Mesothelial cell of epicardium (in vitro differentiated cells): ENCODE results near the gene ITGA4. TPM values are rescaled to one million over a fixed set of nuclear protein-coding genes. Genes with fewer than 3 reads are reported as not detected.
A peak's percentile ranks its signal among the peaks of the same experiment; 100 is the strongest.

Experiments
- DNase-seq, 2 experiments: peaks; one replicate each; pipeline ENCODE4 v3.0.0; 2021; ENCODE audit warnings: low spot score in 2 of 2; ENCODE audit not compliant: unreplicated experiment in 2 of 2
- H3K27ac Mint-ChIP-seq: 2 replicates; pipeline ENCODE4 v1.8.0; 2021; ENCODE audit warnings: mixed read lengths
- H3K27me3 Mint-ChIP-seq: 2 replicates; pipeline ENCODE4 v1.8.0; 2021; ENCODE audit warnings: low read depth, mixed read lengths
- H3K36me3 Mint-ChIP-seq: 2 replicates; pipeline ENCODE4 v1.8.0; 2021; ENCODE audit warnings: mixed read lengths
- H3K4me1 Mint-ChIP-seq: 2 replicates; pipeline ENCODE4 v1.8.0; 2021; ENCODE audit warnings: mixed read lengths
- H3K4me3 Mint-ChIP-seq: 2 replicates; pipeline ENCODE4 v1.8.0; 2021; ENCODE audit warnings: mild to moderate bottlenecking, moderate library complexity, mixed read lengths
- H3K9me3 Mint-ChIP-seq: 2 replicates; pipeline ENCODE4 v1.8.0; 2021; ENCODE audit warnings: mixed read lengths
- CTCF ChIP-seq: fragments of 200-600 bp; sonication (generic); IDR thresholded peaks from one replicate; pipeline ENCODE4 v1.5.0; 2021; ENCODE audit warnings: antibody characterized with exemption; ENCODE audit not compliant: unreplicated experiment
- total RNA-seq: library from RNA; stranded (reverse); gene quantifications from 3 replicates; pipeline ENCODE4 v1.2.1, GENCODE V29; 2021

The ITGA4 gene
- total RNA-seq, 1 donor from 2014 or later: 2.3 TPM

- no peak overlapping the region for H3K4me3 Mint-ChIP-seq
- H3K4me1 Mint-ChIP-seq: no peaks in the 10 kb centered on the region
- TF ChIP-seq CTCF: no peak
- no peak for DNase-seq
- no peaks in the 10 kb centered on the region for H3K9me3 Mint-ChIP-seq
- no peaks in the 10 kb centered on the region for H3K36me3 Mint-ChIP-seq
- no peak overlapping the region for H3K27ac Mint-ChIP-seq
- H3K27me3 Mint-ChIP-seq: peaks cover 5% of the 10 kb centered on the region
These were observed 113.9 kb downstream of the ITGA4 start for GRCh38 chr2:181570833-181571661.

- Mint-ChIP-seq H3K4me1 (no peaks in the 10 kb centered on the region), H3K27ac (no peak overlapping the region), H3K27me3 (peaks cover 5% of the 10 kb centered on the region), H3K9me3 (no peaks in the 10 kb centered on the region), H3K36me3 (no peaks in the 10 kb centered on the region), H3K4me3 (no peak overlapping the region)
- no peak for DNase-seq
- TF ChIP-seq CTCF: peak; percentile 34
These were observed 116.1 kb downstream of the ITGA4 start for GRCh38 chr2:181573140-181573736.

- no peak for DNase-seq
- Mint-ChIP-seq H3K27ac (no peak overlapping the region), H3K36me3 (no peaks in the 10 kb centered on the region), H3K9me3 (no peaks in the 10 kb centered on the region), H3K4me1 (no peaks in the 10 kb centered on the region), H3K4me3 (no peak overlapping the region), H3K27me3 (peaks cover 3% of the 10 kb centered on the region)
- TF ChIP-seq CTCF: no peak
These were observed 117.1 kb downstream of the ITGA4 start for GRCh38 chr2:181574321-181574720.

- Mint-ChIP-seq H3K9me3 (no peaks in the 10 kb centered on the region), H3K36me3 (no peaks in the 10 kb centered on the region), H3K4me1 (no peaks in the 10 kb centered on the region), H3K27me3 (peaks cover 8% of the 10 kb centered on the region), H3K27ac (no peak overlapping the region), H3K4me3 (no peak overlapping the region)
- no peak for DNase-seq
- TF ChIP-seq CTCF: no peak
These were observed 118.0 kb downstream of the ITGA4 start for GRCh38 chr2:181575024-181575649.

- TF ChIP-seq CTCF: no peak
- H3K4me3 Mint-ChIP-seq: no peak overlapping the region
- H3K9me3 Mint-ChIP-seq: no peaks in the 10 kb centered on the region
- H3K4me1 Mint-ChIP-seq: no peaks in the 10 kb centered on the region
- no peaks in the 10 kb centered on the region for H3K36me3 Mint-ChIP-seq
- no peak overlapping the region for H3K27ac Mint-ChIP-seq
- no peak for DNase-seq
- peaks cover 10% of the 10 kb centered on the region for H3K27me3 Mint-ChIP-seq
These were observed 118.5 kb downstream of the ITGA4 start for GRCh38 chr2:181575650-181576025.
